Esophagus muscularis mucosa (tissue), 4 donors: ENCODE measurements around the gene NOG.

Experiments used
- CTCF ChIP-seq, 3 experiments: fragments of 200-600 bp in 2 of 3; fragments of 450-650 bp in 1 of 3; sonication (generic) in 2 of 3; IDR thresholded peaks; one replicate each; pipeline ENCODE4 v1.5.1; 2017 to 2019; ENCODE audit warnings: antibody characterized with exemption in 3 of 3, mild to moderate bottlenecking in 2 of 3, moderate library complexity in 1 of 3
- EP300 ChIP-seq: sonication (generic); formaldehyde crosslinking; IDR thresholded peaks from one replicate; pipeline ENCODE4 v1.6.1; 2017; ENCODE audit warnings: antibody characterized with exemption
- POLR2AphosphoS5 ChIP-seq, 2 donors: sonication (generic); formaldehyde crosslinking; IDR thresholded peaks; one replicate each; pipeline ENCODE4 v1.6.1; 2017; ENCODE audit warnings: antibody characterized with exemption in 2 of 2

- TF ChIP-seq CTCF (IDR thresholded peaks at IDR 0.05) (no peak), POLR2AphosphoS5 (IDR thresholded peaks at IDR 0.05) (no peak), EP300 (no peak)
Measured at GRCh38 chr17:56595831-56596690, 2.6 kb downstream of the NOG start.
